ENCODE results near the gene NRBP1.

DNA sequence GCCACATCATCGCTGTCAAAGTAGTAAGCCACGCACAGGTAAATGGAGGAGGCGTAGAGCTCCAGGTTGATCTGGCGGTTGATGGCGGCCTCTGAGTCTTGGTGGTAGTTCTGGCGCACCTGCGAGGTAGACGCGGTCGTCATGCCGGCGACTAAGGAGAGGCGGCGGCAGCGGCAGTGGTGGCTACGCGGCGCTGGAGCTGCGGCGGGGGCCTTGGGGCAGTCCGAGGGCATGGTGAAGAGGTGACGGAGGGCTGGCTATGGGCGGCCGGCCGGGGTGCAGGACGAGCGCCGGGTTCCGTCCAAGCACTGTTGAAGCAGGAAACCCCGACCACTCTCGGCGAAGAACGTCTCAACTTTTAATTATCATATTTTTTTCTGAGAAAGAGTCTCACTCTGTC lies 35.2 kb upstream of the NRBP1 start:
- TF ChIP-seq CTCF (IDR thresholded peaks at IDR 0.05) (no peak), ZFX (IDR thresholded peaks at IDR 0.05; ENCODE audit: borderline replicate concordance) (no peak)

Data from 22Rv1 (cell line).